ENCODE measurements around the gene SHISA7. TPM values are rescaled to one million over a fixed set of nuclear protein-coding genes. Genes with fewer than 3 reads are reported as not detected.

SHISA7 gene
- total RNA-seq, 1 experiment from 2014 or later = not detected

DNA sequence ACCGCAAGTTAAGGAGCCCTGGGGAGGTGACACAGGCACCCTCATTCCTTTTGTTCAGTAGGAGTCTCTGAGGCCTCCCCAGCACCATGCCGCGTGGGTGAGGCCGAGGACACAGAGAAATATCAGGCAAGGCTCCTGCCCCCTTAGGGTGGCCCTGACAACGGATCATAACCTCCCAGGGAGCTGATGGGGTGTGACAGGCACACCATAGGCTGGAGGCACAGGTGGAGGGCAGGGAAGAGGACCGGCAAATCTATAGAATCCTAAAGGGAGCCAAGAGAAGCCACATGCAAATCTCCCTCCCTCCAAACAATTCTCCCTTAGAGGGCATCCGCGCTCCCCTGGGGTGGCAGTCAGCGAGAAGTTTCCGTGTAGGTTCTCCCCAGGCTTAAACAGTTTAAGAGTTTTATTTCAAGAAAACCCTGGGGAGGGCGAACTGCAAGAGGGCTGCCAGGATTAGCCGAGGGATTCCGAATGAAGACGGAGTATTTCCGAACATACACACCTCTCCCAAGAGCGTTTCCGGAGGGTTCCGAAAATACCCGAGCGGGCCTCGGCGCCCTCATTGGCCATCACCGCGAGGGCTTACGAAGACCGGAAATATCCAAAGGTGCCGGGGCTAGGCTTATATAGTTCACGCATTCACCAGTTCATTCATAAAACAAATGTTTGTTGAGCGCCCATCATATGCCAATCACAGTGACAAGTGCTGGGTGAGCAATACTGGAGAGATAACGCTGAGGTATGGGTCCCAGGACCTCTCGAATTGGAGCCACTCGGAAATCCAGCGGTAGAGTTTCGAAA, 58.0 kb downstream of the SHISA7 start:
- H3F3A ChIP-seq (ENCODE audit: low read length, unreplicated experiment) = peaks cover 7% of the 10 kb centered on the region
- H3K9ac ChIP-seq (ENCODE audit: low read length) = peak overlapping the region; percentile 95
- CTCF ChIA-PET = interaction anchor here (1.0 to 2.4 kb wide), 2 partner anchors 46 to 225 kb away, joined by 3 to 9 read pairs; partner anchors contain the start of gene KMT5C
- H3K4me2 ChIP-seq (ENCODE audit: low read length) = peak overlapping the region; percentile 90
- H3K9me3 ChIP-seq (ENCODE audit: low read length) = no peaks in the 10 kb centered on the region
- peaks cover 41% of the 10 kb centered on the region for H4K20me1 ChIP-seq (ENCODE audit: low read length)
- intact Hi-C loops (cut with micrococcal nuclease) = loop anchor here (2.0 to 10.0 kb wide), 3 partner anchors 46 to 170 kb away; partner anchors contain the start of gene KMT5C
- peak overlapping the region; percentile 63 for H2AFZ ChIP-seq (ENCODE audit: low read length)
- no peaks in the 10 kb centered on the region for H3K27me3 ChIP-seq (ENCODE audit: low read length)
- peak overlapping the region; percentile 54 for H3K27ac ChIP-seq (ENCODE audit: low read length)
- H3K79me2 ChIP-seq (ENCODE audit: low read length) = peaks cover 73% of the 10 kb centered on the region
- ATAC-seq (peak; percentile 76), DNase-seq (peak; percentile 99)
- peaks cover 41% of the 10 kb centered on the region for H3K4me1 ChIP-seq (ENCODE audit: insufficient read depth, low read length)
- BruUV-seq (replicated peaks) = TSS peak; percentile 75
- TF ChIP-seq EZH2 (IDR thresholded peaks at IDR 0.05; ENCODE audit: low read length, unreplicated experiment) = no peak
- no peak for TF ChIP-seq EZH2phosphoT487 (IDR thresholded peaks at IDR 0.05; ENCODE audit: borderline replicate concordance, low read length)
- TF ChIP-seq, protein P1, sequence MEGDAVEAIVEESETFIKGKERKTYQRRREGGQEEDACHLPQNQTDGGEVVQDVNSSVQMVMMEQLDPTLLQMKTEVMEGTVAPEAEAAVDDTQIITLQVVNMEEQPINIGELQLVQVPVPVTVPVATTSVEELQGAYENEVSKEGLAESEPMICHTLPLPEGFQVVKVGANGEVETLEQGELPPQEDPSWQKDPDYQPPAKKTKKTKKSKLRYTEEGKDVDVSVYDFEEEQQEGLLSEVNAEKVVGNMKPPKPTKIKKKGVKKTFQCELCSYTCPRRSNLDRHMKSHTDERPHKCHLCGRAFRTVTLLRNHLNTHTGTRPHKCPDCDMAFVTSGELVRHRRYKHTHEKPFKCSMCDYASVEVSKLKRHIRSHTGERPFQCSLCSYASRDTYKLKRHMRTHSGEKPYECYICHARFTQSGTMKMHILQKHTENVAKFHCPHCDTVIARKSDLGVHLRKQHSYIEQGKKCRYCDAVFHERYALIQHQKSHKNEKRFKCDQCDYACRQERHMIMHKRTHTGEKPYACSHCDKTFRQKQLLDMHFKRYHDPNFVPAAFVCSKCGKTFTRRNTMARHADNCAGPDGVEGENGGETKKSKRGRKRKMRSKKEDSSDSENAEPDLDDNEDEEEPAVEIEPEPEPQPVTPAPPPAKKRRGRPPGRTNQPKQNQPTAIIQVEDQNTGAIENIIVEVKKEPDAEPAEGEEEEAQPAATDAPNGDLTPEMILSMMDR (conservative IDR thresholded peaks at IDR 0.05; ENCODE audit: low read depth, low read length) = no peak
- peaks cover 39% of the 10 kb centered on the region for H3K36me3 ChIP-seq (ENCODE audit: low read depth, low read length)
- POLR2A ChIA-PET (ENCODE audit: unreplicated experiment) = interaction anchor here (1.4 kb wide), 1 partner anchor 46 kb away, joined by 8 read pairs; the partner anchor contains the start of gene KMT5C
- H3K4me3 ChIP-seq (ENCODE audit: low read length) = peak overlapping the region; percentile 98
- no peaks in the 10 kb centered on the region for H3K9me2 ChIP-seq (replicated peaks; ENCODE audit: low read length)

- Histone ChIP-seq H3K4me1 (ENCODE audit: insufficient read depth, low read length) (peaks cover 41% of the 10 kb centered on the region), H3F3A (ENCODE audit: low read length, unreplicated experiment) (peaks cover 7% of the 10 kb centered on the region), H3K27me3 (ENCODE audit: low read length) (no peaks in the 10 kb centered on the region), H2AFZ (ENCODE audit: low read length) (peak within 1 kb of the TSS; percentile 69), H3K27ac (ENCODE audit: low read length) (peak within 1 kb of the TSS; percentile 54), H3K9me2 (replicated peaks; ENCODE audit: low read length) (no peaks in the 10 kb centered on the region), H3K36me3 (ENCODE audit: low read depth, low read length) (peaks cover 35% of the 10 kb centered on the region), H4K20me1 (ENCODE audit: low read length) (peaks cover 33% of the 10 kb centered on the region), H3K4me3 (ENCODE audit: low read length) (peak within 1 kb of the TSS; percentile 98), H3K9me3 (ENCODE audit: low read length) (no peaks in the 10 kb centered on the region), H3K79me2 (ENCODE audit: low read length) (peaks cover 67% of the 10 kb centered on the region), H3K4me2 (ENCODE audit: low read length) (peak within 1 kb of the TSS; percentile 95), H3K9ac (ENCODE audit: low read length) (peak within 1 kb of the TSS; percentile 95)
- BruUV-seq (replicated peaks) = no TSS peak
- ChIA-PET CTCF (interaction anchor here (0.5 to 2.4 kb wide), 8 partner anchors 10 to 224 kb away, joined by 3 to 12 read pairs (median 4); partner anchors contain the start of gene KMT5C), POLR2A (ENCODE audit: unreplicated experiment) (interaction anchor here (0.6 to 1.4 kb wide), 2 partner anchors 28 to 45 kb away, joined by 3 to 8 read pairs; partner anchors contain the start of gene KMT5C)
- DNase-seq (peak; percentile 68), ATAC-seq (peak; percentile 41)
- TF ChIP-seq, protein P1 (conservative IDR thresholded peaks at IDR 0.05; ENCODE audit: low read depth, low read length) = no peak
- TF ChIP-seq EZH2phosphoT487 (IDR thresholded peaks at IDR 0.05; ENCODE audit: borderline replicate concordance, low read length) (no peak), EZH2 (IDR thresholded peaks at IDR 0.05; ENCODE audit: low read length, unreplicated experiment) (no peak)
- intact Hi-C loops (cut with micrococcal nuclease) = loop anchor here (2.0 to 10.0 kb wide), 2 partner anchors 46 to 170 kb away; partner anchors contain the start of gene KMT5C
These were observed 58.8 kb downstream of the SHISA7 start, which contains the start of gene TMEM238 for GRCh38 chr19:55384131-55384919. TMEM238 (minus strand) TSS chr19:55384292; CDS start chr19:55384259, 33 bp downstream.
